Smooth muscle cell (in vitro differentiated cells): ENCODE results near the gene AMZ2. TPM values are rescaled to one million over a fixed set of nuclear protein-coding genes. Genes with fewer than 3 reads are reported as not detected.

ENCODE experiments used
- DNase-seq: peaks from one replicate; lab custom pipeline; 2025; ENCODE audit not compliant: unreplicated experiment; lab: John Stamatoyannopoulos, UW
- H2AFZ ChIP-seq: fragments of 200-600 bp; sonication (generic); 2 replicates; pipeline ENCODE4 v1.6.0; 2016; ENCODE audit warnings: antibody characterized with exemption, low read depth, mild to moderate bottlenecking
- H3F3A ChIP-seq: fragments of 200-600 bp; sonication (generic); 2 replicates; pipeline ENCODE4 v1.6.0; 2017; ENCODE audit warnings: antibody characterized with exemption, low read depth
- H3K27ac ChIP-seq: fragments of 200-600 bp; sonication (generic); 2 replicates; pipeline ENCODE4 v1.5.1; 2016; ENCODE audit warnings: low read depth, mild to moderate bottlenecking
- H3K27me3 ChIP-seq: fragments of 200-600 bp; sonication (generic); 2 replicates; pipeline ENCODE4 v1.6.1; 2016; ENCODE audit warnings: low read depth, mild to moderate bottlenecking
- H3K36me3 ChIP-seq: fragments of 200-600 bp; sonication (generic); 2 replicates; pipeline ENCODE4 v1.5.1; 2016; ENCODE audit warnings: low read depth
- H3K4me1 ChIP-seq: fragments of 200-600 bp; sonication (generic); 2 replicates; pipeline ENCODE4 v1.5.1; 2016; ENCODE audit warnings: low read depth
- H3K4me2 ChIP-seq: fragments of 200-600 bp; sonication (generic); 2 replicates; pipeline ENCODE4 v1.6.0; 2016; ENCODE audit warnings: mild to moderate bottlenecking
- H3K4me3 ChIP-seq: fragments of 200-600 bp; sonication (generic); 2 replicates; pipeline ENCODE4 v1.5.1; 2016; ENCODE audit warnings: mild to moderate bottlenecking
- H3K79me2 ChIP-seq: fragments of 200-600 bp; sonication (generic); 2 replicates; pipeline ENCODE4 v1.6.0; 2016; ENCODE audit warnings: low read depth, mild to moderate bottlenecking
- H3K9ac ChIP-seq: fragments of 200-600 bp; sonication (generic); 2 replicates; pipeline ENCODE4 v1.6.0; 2016; ENCODE audit warnings: low read depth
- H3K9me3 ChIP-seq: fragments of 200-600 bp; sonication (generic); replicated peaks from 2 replicates; pipeline ENCODE4 v1.5.1; 2016; ENCODE audit warnings: low read depth
- H4K20me1 ChIP-seq: fragments of 200-600 bp; sonication (generic); 2 replicates; pipeline ENCODE4 v1.6.0; 2016; ENCODE audit warnings: low read depth
- WGBS: methylation state at CpG from one replicate; pipeline ENCODE4 v1.1.7; 2016; ENCODE audit warnings: low lambda C conversion rate; 5-methylcytosine and 5-hydroxymethylcytosine counted together
- polyA plus RNA-seq: library from polyadenylated mRNA; unstranded; fragments of >200 nt; fragmentation: Nextera tagmentation; extraction: Ambion mirVana; gene quantifications from 2 replicates; pipeline ENCODE4 v1.2.1, GENCODE V29; 2016
- total RNA-seq: library from RNA; depleted of rRNA; stranded (reverse); fragments of >200 nt; gene quantifications from 2 replicates; pipeline ENCODE4 v1.2.3, GENCODE V29; 2014
- TF ChIP-seq, protein P1 (sequence below): fragments of 200-600 bp; sonication (generic); IDR thresholded peaks from 2 replicates; pipeline ENCODE4 v1.5.1; 2017; ENCODE audit warnings: borderline replicate concordance, mild to moderate bottlenecking, antibody characterized with exemption; ENCODE audit not compliant: insufficient read depth, poor library complexity, severe bottlenecking

The AMZ2 gene
- total and polyA plus RNA-seq, 2 experiments from 2014 or later: 66.3 to 75.5 TPM

DNA sequence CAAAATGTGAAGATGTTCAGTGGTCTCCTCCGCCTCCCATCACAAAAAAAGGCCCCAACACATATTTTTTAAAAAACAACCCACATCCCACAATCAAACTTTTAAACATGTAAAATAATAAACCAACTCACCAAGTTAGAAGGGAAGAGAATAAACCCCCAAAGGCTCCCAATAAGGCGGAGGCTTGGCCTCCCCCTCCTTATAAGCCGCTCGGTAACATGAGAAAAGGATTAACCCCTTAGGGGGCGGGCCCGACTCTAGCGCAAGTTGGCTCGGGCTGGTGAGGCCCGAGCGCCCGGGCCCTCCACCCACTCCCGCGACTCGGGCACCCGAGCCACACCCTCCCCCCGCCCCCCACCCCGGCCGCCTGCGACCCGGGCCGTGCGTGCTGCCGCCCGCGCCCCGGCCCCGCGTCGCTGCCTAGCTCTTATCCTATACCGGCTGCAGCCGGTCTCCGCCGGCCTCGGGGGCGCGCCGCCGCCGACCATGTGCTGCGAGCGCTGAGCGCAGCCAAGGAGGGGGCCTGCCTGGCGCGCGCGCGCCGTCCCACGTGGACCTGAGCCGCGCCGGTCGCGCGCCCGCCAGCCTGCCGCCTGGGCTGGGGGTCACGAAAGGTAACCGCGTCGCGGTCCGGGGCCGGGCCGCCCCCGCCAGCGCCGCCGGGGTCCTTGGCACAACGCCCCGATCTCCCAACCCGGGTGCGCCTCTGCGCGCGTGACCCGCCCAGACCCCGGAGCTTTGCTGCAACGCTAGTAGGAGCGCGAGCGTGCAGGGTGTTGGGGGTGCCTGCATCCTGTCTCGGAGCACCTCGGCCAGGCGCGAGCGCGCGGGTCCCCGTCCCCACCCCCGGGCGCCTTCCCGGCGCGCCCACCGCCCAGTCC, 43.4 kb downstream of the AMZ2 start, which contains the start of the genes ARSG and SLC16A6:
ARSG (plus strand) TSS at position 541 of the 881 bp plus-strand sequence. CDS start 15,999 bp downstream, outside the sequence.
SLC16A6 (minus strand) TSS at position 173 of the 881 bp plus-strand sequence. CDS start 12,807 bp downstream, outside the sequence.
- Histone ChIP-seq H3K4me2 (peak within 1 kb of the TSS; percentile 97), H3K36me3 (no peaks in the 10 kb centered on the region), H3K9me3 (no peaks in the 10 kb centered on the region), H3K79me2 (no peaks in the 10 kb centered on the region), H3K27me3 (peaks cover 56% of the 10 kb centered on the region), H3K27ac (no peak within 1 kb of the TSS), H2AFZ (peak within 1 kb of the TSS; percentile 77), H3F3A (no peaks in the 10 kb centered on the region), H3K4me3 (peak within 1 kb of the TSS; percentile 59), H3K4me1 (peaks cover 8% of the 10 kb centered on the region), H4K20me1 (no peaks in the 10 kb centered on the region), H3K9ac (no peak within 1 kb of the TSS)
- no peak for DNase-seq
- WGBS: under 1% methylated on average over 79 of the region's 96 CpGs
- TF ChIP-seq, protein P1, sequence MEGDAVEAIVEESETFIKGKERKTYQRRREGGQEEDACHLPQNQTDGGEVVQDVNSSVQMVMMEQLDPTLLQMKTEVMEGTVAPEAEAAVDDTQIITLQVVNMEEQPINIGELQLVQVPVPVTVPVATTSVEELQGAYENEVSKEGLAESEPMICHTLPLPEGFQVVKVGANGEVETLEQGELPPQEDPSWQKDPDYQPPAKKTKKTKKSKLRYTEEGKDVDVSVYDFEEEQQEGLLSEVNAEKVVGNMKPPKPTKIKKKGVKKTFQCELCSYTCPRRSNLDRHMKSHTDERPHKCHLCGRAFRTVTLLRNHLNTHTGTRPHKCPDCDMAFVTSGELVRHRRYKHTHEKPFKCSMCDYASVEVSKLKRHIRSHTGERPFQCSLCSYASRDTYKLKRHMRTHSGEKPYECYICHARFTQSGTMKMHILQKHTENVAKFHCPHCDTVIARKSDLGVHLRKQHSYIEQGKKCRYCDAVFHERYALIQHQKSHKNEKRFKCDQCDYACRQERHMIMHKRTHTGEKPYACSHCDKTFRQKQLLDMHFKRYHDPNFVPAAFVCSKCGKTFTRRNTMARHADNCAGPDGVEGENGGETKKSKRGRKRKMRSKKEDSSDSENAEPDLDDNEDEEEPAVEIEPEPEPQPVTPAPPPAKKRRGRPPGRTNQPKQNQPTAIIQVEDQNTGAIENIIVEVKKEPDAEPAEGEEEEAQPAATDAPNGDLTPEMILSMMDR: no peak

DNA sequence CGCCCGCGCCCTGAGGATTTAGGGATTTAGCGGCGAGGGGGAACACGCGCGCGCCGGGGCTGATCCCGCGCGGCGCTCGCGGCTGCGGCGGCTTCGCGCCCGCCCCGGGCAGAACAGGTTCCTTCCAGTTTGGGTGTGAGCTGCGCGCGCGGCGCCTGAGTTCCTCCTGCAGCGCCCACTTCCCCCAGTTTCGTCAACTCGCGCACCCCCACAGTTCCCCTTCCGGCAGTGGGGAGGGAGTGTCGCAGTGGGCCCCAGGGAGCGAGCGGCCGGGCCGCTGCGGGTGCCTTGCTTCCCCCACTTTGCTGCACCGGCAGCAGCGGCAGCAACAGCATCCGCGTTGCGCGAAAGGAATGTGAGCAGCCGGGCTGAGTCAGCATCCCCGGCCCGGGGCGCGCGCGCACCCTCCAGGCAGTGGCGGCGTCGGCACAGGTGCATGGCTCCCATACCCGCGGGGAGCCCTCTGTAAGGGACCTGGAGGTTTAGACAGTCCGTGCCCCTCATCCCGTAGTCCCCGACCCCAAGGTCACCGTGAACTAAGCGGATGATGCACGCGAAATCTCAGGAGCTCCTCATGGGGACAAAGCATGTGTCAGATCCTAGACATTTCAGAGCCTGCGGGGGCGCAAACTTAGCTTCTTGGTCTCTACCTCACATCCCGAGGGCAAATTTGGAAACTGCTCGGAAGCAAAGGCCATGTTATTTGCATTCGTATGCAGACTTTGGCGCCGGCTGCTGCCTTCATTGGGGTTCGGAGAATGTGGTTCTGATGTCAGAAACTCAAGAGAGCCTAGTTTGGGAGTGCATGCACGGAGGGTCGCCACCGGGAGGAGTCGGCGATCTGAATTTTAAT, 44.2 kb downstream of the AMZ2 start:
- Histone ChIP-seq H3K79me2 (no peaks in the 10 kb centered on the region), H3K36me3 (no peaks in the 10 kb centered on the region), H3K4me2 (peak overlapping the region; percentile 97), H3K27ac (no peak overlapping the region), H3K9me3 (no peaks in the 10 kb centered on the region), H3K27me3 (peaks cover 56% of the 10 kb centered on the region), H3K4me1 (peaks cover 9% of the 10 kb centered on the region), H3F3A (no peaks in the 10 kb centered on the region), H2AFZ (peak overlapping the region; percentile 77), H3K9ac (no peak overlapping the region), H4K20me1 (no peaks in the 10 kb centered on the region), H3K4me3 (peak overlapping the region; percentile 59)
- DNase-seq: peak; percentile 22
- TF ChIP-seq, protein P1: no peak
- 2% methylated on average over 70 of the region's 76 CpGs for whole genome bisulfite sequencing

GRCh38 chr17:68292689-68293040, 44.8 kb downstream of the AMZ2 start:
- Histone ChIP-seq H3K9ac (no peak overlapping the region), H3K4me3 (no peak overlapping the region)
- TF ChIP-seq, protein P1: no peak

More at GRCh38 chr17:68292689-68293040, 44.8 kb downstream of the AMZ2 start:
- DNase-seq: no peak
- H4K20me1 ChIP-seq: no peaks in the 10 kb centered on the region
- WGBS: 36% methylated on average over 9 of the region's 9 CpGs
- peaks cover 56% of the 10 kb centered on the region for H3K27me3 ChIP-seq
- H2AFZ ChIP-seq: no peak overlapping the region
- peaks cover 9% of the 10 kb centered on the region for H3K4me1 ChIP-seq
- peak overlapping the region; percentile 97 for H3K4me2 ChIP-seq
- H3K9me3 ChIP-seq: no peaks in the 10 kb centered on the region
- H3F3A ChIP-seq: no peaks in the 10 kb centered on the region
- no peak overlapping the region for H3K27ac ChIP-seq
- no peaks in the 10 kb centered on the region for H3K79me2 ChIP-seq
- H3K36me3 ChIP-seq: no peaks in the 10 kb centered on the region
